ACC112 (cell line): Measurements from ENCODE around the gene KRTAP5-11.
"Not testable (repeated sequence)": the region's sequence is repeated elsewhere in the genome, so short reads cannot be mapped to it uniquely, and the experiment has no call there.

Experiments
- H2AFZ ChIP-seq: fragments of 200-600 bp; sonication (generic); one replicate; pipeline ENCODE4 v1.6.0; 2017; ENCODE audit warnings: antibody characterized with exemption, low read length; ENCODE audit not compliant: unreplicated experiment
- H3K27ac ChIP-seq: fragments of 200-600 bp; sonication (generic); 2 replicates; pipeline ENCODE4 v1.5.1; 2014; ENCODE audit warnings: low read depth, mild to moderate bottlenecking, antibody characterized with exemption, low read length, moderate library complexity
- H3K27me3 ChIP-seq: fragments of 200-600 bp; sonication (generic); 2 replicates; pipeline ENCODE4 v1.6.1; 2014; ENCODE audit warnings: mild to moderate bottlenecking, antibody characterized with exemption, low read length, moderate library complexity, mixed read lengths; ENCODE audit not compliant: insufficient read depth
- H3K36me3 ChIP-seq: fragments of 200-600 bp; sonication (generic); 2 replicates; pipeline ENCODE4 v1.6.1; 2016; ENCODE audit warnings: mild to moderate bottlenecking, antibody characterized with exemption, low read length, moderate library complexity, mixed read lengths; ENCODE audit not compliant: insufficient read depth
- H3K4me1 ChIP-seq: fragments of 200-600 bp; sonication (generic); one replicate; pipeline ENCODE4 v1.6.1; 2016; ENCODE audit warnings: low read length, mixed read lengths; ENCODE audit not compliant: insufficient read depth, unreplicated experiment, control insufficient read depth
- H3K4me3 ChIP-seq: fragments of 200-600 bp; sonication (generic); 2 replicates; pipeline ENCODE4 v1.5.1; 2014; ENCODE audit warnings: mild to moderate bottlenecking, low read depth, low read length
- H3K79me2 ChIP-seq: fragments of 200-600 bp; sonication (generic); one replicate; pipeline ENCODE4 v1.6.0; 2016; ENCODE audit warnings: low read length; ENCODE audit not compliant: control insufficient read depth, unreplicated experiment, insufficient read depth

KRTAP5-11 gene

DNA sequence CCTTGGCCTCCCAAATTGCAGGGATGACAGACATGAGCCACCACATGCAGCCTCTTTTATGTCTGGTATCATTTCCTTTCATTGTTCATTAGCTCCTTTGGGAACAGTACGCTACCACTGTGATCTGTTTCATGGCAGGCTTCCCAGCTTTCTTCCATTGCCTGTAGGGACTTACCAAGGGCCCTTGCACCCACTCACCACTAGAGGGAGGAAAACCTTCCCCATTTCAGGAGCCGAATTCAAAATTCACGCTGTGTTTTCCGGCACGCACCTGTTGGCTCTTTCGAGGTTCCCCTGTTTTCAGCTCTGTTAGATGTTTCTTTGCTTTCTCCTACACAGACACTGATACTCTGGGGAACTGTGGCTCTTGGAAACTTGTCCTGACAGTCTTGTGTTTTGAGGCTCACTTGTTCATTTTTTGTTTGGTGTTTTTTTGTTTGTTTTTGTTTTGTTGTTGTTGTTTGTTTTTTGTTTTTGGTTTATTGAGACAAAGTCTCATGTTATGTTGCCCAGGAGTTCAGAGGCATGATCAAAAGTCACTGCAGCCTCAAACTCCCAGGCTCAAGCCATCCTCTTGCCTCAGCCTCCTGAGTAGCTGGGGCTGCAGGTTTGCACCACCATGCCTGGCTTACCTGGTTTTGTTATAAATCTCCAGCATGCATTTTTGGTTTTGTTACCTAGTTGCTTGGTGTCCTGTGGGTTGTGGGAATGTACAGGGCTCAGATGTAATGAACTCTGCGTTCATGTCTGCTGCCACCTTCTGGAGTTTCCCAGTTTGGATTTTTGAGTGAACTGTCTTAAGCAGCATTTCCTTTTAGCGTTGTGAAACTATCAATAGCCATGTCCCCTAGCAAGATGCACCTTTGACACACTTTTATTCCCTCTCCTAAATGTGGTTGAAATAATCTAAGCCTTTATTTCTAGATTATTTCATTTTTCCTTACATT, 2.3 kb downstream of the KRTAP5-11 start:
- Histone ChIP-seq H3K27ac (no peak overlapping the region), H3K27me3 (peaks cover 29% of the 10 kb centered on the region), H2AFZ (no peak overlapping the region)

GRCh38 chr11:71579513-71579912, 3.2 kb downstream of the KRTAP5-11 start:
- H2AFZ ChIP-seq, H3K4me1 ChIP-seq, H3K27ac ChIP-seq, H3K4me3 ChIP-seq, H3K36me3 ChIP-seq, H3K79me2 ChIP-seq: not testable (repeated sequence)
- peaks cover 36% of the 10 kb centered on the region for H3K27me3 ChIP-seq

More for the DNA sequence above, 2.3 kb downstream of the KRTAP5-11 start:
- no peaks in the 10 kb centered on the region for H3K4me1 ChIP-seq
- no peak overlapping the region for H3K4me3 ChIP-seq
- no peaks in the 10 kb centered on the region for H3K79me2 ChIP-seq
- H3K36me3 ChIP-seq = no peaks in the 10 kb centered on the region

DNA sequence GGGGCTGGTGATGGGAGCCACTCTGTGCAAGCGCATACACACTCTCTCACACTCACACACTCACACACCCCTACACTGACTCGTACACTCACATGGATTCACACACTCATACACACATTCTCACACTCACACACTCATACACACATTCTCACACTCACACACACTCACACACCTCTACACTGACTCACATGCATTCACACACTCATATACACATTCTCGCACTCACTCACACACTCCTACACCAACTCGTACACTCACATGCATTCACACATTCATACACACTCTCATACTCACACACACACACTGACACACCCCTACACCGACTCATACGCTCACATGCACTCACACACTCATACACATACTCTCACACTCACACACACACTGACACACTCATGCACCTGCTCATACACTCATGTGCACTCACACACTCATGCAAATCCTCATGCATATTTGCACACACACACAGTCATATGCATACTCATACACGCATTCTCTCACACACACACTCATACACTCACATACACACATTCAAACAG, 5.1 kb downstream of the KRTAP5-11 start:
- H3K27me3 ChIP-seq = peaks cover 48% of the 10 kb centered on the region
- no peaks in the 10 kb centered on the region for H3K79me2 ChIP-seq
- no peaks in the 10 kb centered on the region for H3K4me1 ChIP-seq
- no peak overlapping the region for H3K4me3 ChIP-seq
- H2AFZ ChIP-seq = no peak overlapping the region
- H3K27ac ChIP-seq = no peak overlapping the region
- H3K36me3 ChIP-seq = no peaks in the 10 kb centered on the region

- not testable (repeated sequence) for H3K79me2 ChIP-seq, H2AFZ ChIP-seq, H3K36me3 ChIP-seq, H3K4me3 ChIP-seq, H3K4me1 ChIP-seq, H3K27ac ChIP-seq
- peaks cover 43% of the 10 kb centered on the region for H3K27me3 ChIP-seq
These were observed 5.8 kb downstream of the KRTAP5-11 start for GRCh38 chr11:71576688-71577465.

DNA sequence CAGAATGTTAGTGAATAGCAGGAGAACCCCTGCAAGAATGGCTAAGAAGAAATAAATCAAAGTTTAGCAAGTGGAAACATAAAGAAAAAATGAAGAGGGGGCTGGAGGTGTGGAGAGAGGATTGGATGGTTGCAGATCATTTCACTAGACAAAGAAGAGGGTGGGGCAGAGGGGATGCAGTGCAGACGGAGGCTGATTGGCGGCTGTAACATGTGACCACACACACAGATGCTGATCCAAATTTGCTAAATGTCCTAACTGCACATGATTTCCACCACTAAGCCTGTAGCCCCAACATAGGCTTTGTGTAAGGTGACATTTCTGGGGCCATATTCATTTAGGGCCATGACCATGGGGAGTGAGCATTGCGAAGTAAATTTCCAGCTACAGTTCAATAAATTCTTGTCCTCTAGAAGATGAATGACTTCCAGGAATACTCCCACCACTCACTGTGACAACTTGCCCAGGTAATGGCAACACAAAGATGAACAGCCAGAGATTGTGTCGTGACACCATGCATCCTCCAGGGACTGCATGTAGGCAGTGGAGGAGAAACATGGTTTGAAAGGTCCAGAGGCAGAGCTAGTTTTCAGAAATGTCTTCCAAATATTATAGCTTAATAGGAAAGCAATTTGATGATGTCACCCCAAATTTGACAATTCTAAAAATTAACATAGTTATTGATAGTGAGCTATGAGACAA, 6.8 kb downstream of the KRTAP5-11 start:
- H3K27ac ChIP-seq = no peak overlapping the region
- H3K4me1 ChIP-seq = no peaks in the 10 kb centered on the region
- H3K27me3 ChIP-seq = peaks cover 37% of the 10 kb centered on the region
- no peak overlapping the region for H2AFZ ChIP-seq
- no peak overlapping the region for H3K4me3 ChIP-seq
- no peaks in the 10 kb centered on the region for H3K79me2 ChIP-seq
- no peaks in the 10 kb centered on the region for H3K36me3 ChIP-seq

GRCh38 chr11:71574418-71574817, 8.3 kb downstream of the KRTAP5-11 start:
- no peak overlapping the region for H2AFZ ChIP-seq
- no peak overlapping the region for H3K27ac ChIP-seq
- H3K4me1 ChIP-seq = no peaks in the 10 kb centered on the region
- H3K4me3 ChIP-seq = no peak overlapping the region
- peaks cover 44% of the 10 kb centered on the region for H3K27me3 ChIP-seq
- H3K79me2 ChIP-seq = no peaks in the 10 kb centered on the region
- H3K36me3 ChIP-seq = no peaks in the 10 kb centered on the region

DNA sequence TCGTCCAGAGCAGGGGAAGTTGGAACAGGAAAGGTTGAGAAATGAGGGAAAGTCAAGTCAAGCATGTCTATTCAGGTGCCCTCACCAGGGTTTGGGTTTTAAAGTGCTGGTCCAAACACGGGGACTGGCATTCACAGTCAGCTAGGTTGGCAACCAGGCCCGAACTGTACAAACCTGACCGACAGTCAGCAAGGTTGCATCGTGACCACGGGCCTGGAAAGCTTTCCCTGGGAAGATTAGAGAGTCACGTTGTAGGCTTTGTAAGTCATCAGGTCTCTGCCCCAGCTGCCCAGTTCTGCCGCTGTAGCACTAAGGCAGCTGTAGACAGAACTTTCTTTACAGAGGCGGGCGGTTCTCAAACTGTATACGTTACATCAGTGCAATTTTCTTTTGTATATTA, 9.9 kb downstream of the KRTAP5-11 start:
- Histone ChIP-seq H3K79me2 (no peaks in the 10 kb centered on the region), H2AFZ (no peak overlapping the region), H3K36me3 (no peaks in the 10 kb centered on the region), H3K27me3 (peaks cover 57% of the 10 kb centered on the region), H3K4me3 (no peak overlapping the region), H3K4me1 (no peaks in the 10 kb centered on the region), H3K27ac (no peak overlapping the region)

- H3K36me3 ChIP-seq, H3K79me2 ChIP-seq: not testable (repeated sequence)
These were observed 11.4 kb downstream of the KRTAP5-11 start for GRCh38 chr11:71571101-71571850.

DNA sequence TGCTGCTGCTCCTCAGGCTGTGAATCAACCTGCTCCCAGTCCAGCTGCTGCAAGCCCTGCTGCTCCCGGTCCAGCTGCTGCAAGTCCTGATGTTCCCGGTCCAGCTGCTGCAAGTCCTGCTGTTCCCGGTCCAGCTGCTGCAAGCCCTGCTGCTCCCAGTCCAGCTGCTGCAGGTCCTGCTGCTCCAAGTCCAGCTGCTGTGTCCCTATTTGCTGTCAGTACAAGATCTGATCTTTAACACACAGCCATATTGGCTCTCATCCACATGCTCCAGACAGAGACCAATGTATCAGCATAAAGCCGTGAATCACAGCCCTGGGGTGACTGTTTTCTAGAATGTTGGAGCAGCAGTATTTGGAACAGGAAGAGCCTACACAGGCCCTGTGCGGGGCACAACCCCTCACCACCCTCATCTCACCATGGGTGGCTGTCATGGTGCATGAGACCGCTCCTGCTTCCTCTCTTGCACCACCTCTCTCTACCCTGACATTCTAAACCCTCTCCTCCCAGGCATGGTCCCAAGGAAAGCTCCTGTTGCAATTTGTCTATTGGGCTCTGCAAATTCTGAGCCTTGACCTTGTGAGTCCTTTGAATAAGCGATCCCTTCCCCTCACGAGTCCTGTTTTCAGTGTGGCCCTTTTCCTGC, 13.8 kb downstream of the KRTAP5-11 start:
- no peak overlapping the region for H2AFZ ChIP-seq
- no peak overlapping the region for H3K27ac ChIP-seq
- H3K4me1 ChIP-seq = no peaks in the 10 kb centered on the region
- no peak overlapping the region for H3K4me3 ChIP-seq
- no peaks in the 10 kb centered on the region for H3K79me2 ChIP-seq
- H3K36me3 ChIP-seq = no peaks in the 10 kb centered on the region
- peaks cover 46% of the 10 kb centered on the region for H3K27me3 ChIP-seq

More at GRCh38 chr11:71571101-71571850, 11.4 kb downstream of the KRTAP5-11 start:
- not testable (repeated sequence) for H3K4me3 ChIP-seq, H3K4me1 ChIP-seq, H2AFZ ChIP-seq, H3K27ac ChIP-seq
- peaks cover 62% of the 10 kb centered on the region for H3K27me3 ChIP-seq
